BJ (cell line): ENCODE results near the gene TTC28. TPM values are rescaled to one million over a fixed set of nuclear protein-coding genes. Genes with fewer than 3 reads are reported as not detected.

Experiments used
- CTCF ChIA-PET: fragments of 350-600 bp; formaldehyde crosslinking; extraction: SDS; loops from one replicate; lab custom pipeline; 2021; ENCODE audit warnings: antibody characterized with exemption, inconsistent platforms; lab: Yijun Ruan, JAX
- POLR2A ChIA-PET: fragments of 300-600 bp; sonication (Branson Sonifier 250); formaldehyde crosslinking; extraction: SDS; loops from one replicate; lab custom pipeline; 2021; ENCODE audit warnings: antibody characterized with exemption; lab: Charles Lee
- DNase-seq: peaks from one replicate; pipeline ENCODE4 v3.0.0-alpha.2; 2011; ENCODE audit warnings: low read depth
- H3K27me3 ChIP-seq: 2 replicates; pipeline ENCODE4 v1.6.0; 2011; ENCODE audit warnings: low read length; ENCODE audit not compliant: control insufficient read depth, insufficient read depth
- H3K36me3 ChIP-seq: 2 replicates; pipeline ENCODE4 v1.5.1; 2011; ENCODE audit warnings: low read length; ENCODE audit not compliant: control insufficient read depth, insufficient read depth
- H3K4me3 ChIP-seq: 2 replicates; pipeline ENCODE4 v1.5.1; 2011; ENCODE audit warnings: low read depth, mild to moderate bottlenecking, control low read depth, low read length
- polyA plus RNA-seq: library from polyadenylated mRNA; depleted of rRNA; stranded (reverse); fragments of >200 nt; gene quantifications from 2 replicates; pipeline ENCODE4 v1.2.3, GENCODE V29; 2011
- TF ChIP-seq, protein P1 (sequence below): IDR thresholded peaks from 2 replicates; pipeline ENCODE4 v1.5.1; 2011; ENCODE audit warnings: low read depth, mild to moderate bottlenecking, control low read depth, inconsistent platforms, low read length, moderate library complexity; ENCODE audit not compliant: insufficient read depth

Gene TTC28
- polyA plus RNA-seq, 1 experiment = 8.7 TPM

DNA sequence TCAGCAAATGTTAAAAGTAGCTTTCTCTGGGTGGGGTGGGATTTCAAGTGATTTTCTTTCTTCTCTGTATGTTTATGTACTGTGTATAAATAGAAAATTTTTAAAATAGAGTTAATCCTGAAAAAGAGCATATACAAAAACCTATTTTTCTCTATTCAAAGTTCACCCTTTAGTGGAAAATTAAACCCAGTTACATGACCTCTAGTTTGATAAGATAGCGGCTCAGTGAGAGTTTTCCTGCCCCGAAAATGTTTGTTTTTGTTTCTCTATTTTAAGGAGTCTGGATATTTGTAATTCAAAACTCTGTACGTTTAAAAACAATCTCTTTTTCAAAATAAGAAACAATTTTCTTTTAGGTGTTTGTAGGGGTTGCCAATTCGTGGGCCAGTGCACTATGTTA is 718.5 kb downstream of the TTC28 start:
- TF ChIP-seq, protein P1, sequence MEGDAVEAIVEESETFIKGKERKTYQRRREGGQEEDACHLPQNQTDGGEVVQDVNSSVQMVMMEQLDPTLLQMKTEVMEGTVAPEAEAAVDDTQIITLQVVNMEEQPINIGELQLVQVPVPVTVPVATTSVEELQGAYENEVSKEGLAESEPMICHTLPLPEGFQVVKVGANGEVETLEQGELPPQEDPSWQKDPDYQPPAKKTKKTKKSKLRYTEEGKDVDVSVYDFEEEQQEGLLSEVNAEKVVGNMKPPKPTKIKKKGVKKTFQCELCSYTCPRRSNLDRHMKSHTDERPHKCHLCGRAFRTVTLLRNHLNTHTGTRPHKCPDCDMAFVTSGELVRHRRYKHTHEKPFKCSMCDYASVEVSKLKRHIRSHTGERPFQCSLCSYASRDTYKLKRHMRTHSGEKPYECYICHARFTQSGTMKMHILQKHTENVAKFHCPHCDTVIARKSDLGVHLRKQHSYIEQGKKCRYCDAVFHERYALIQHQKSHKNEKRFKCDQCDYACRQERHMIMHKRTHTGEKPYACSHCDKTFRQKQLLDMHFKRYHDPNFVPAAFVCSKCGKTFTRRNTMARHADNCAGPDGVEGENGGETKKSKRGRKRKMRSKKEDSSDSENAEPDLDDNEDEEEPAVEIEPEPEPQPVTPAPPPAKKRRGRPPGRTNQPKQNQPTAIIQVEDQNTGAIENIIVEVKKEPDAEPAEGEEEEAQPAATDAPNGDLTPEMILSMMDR = no peak
- Histone ChIP-seq H3K27me3 (no peaks in the 10 kb centered on the region), H3K4me3 (no peak overlapping the region), H3K36me3 (no peaks in the 10 kb centered on the region)
- ChIA-PET POLR2A (no interaction called here), CTCF (no interaction called here)
- no peak for DNase-seq

DNA sequence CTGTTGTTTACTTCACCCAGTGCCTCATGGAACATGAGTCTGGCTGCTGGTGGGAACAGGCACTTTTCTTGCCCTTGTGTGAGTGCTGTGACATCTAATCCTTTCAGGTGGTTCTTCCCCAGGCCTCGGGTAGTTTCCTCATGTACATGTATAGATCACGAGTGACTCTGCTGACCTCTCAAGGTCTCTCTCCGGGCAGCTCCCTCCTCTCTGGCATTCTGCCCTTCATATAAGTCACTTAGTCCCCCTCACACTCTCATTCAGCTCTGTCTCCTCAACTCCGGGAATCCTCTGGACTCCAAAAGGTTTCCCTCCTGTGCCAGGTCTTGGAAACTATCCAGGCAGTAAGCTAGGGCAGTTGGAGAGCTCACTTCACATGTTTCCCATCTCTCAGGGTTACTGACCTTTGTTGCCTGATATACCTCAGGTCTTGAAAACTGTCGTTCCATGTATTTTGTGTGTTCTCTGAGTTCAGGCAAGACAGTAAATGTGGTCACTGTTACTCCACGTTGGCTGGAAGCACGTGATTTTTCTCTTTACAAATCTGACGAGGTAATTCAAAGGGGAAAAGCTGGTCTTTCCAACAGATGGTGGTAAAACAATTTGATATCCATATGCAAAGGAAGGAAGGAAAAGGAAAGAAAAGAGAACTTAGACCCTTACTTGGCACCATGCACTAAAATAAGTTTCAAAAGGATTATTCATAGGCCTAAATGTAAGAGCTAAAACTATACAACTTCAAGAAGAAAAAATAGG is 720.1 kb downstream of the TTC28 start:
- TF ChIP-seq, protein P1 = no peak
- DNase-seq = no peak
- Histone ChIP-seq H3K36me3 (no peaks in the 10 kb centered on the region), H3K4me3 (no peak overlapping the region), H3K27me3 (no peaks in the 10 kb centered on the region)
- ChIA-PET CTCF (interaction anchor here (0.9 kb wide), 1 partner anchor 48 kb away, joined by 3 read pairs; no protein-coding TSS in a partner anchor), POLR2A (no interaction called here)

DNA sequence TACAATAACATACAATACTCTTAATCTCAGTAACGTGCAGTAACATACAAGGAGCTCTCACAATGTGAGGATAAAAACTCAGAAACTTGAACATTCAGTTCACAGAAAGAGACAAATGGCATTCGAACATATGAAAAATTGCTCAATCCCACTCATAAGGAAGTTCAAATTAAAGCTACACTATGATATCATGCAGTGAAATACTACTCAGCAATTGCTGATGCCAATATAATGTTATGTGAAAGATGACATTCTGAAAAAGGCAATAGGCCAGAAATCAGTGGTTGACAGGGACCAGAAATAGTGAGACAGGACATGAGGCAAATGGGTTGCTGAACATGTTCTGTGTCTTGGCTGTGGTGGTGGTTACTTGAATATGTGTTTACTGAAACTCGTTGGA is 726.9 kb downstream of the TTC28 start:
- no peaks in the 10 kb centered on the region for H3K36me3 ChIP-seq
- no peaks in the 10 kb centered on the region for H3K27me3 ChIP-seq
- POLR2A ChIA-PET = no interaction called here
- no peak overlapping the region for H3K4me3 ChIP-seq
- no peak for DNase-seq
- CTCF ChIA-PET = no interaction called here
- TF ChIP-seq, protein P1 = no peak

DNA sequence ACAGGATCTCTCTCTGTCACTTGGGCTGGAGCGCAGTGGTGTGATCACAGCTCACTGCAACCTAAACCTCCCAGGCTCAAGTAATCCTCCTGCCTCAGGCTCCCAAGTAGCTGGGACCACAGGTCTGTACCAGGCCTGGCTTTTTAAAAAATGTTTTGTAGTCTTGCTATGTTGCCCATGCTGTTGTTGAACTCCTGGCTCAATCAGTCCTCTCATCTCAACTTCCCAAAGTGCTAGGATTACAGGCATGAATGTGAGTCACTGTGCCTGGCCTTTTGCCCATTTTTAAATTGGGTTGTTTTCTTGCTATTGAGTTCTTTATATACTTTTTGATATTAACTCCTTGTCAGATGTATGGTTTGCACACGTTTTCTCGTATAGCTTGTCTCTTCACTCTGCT is 727.5 kb downstream of the TTC28 start:
- TF ChIP-seq, protein P1 = no peak
- POLR2A ChIA-PET = no interaction called here
- Histone ChIP-seq H3K4me3 (no peak overlapping the region), H3K36me3 (no peaks in the 10 kb centered on the region), H3K27me3 (no peaks in the 10 kb centered on the region)
- no peak for DNase-seq
- CTCF ChIA-PET = no interaction called here

DNA sequence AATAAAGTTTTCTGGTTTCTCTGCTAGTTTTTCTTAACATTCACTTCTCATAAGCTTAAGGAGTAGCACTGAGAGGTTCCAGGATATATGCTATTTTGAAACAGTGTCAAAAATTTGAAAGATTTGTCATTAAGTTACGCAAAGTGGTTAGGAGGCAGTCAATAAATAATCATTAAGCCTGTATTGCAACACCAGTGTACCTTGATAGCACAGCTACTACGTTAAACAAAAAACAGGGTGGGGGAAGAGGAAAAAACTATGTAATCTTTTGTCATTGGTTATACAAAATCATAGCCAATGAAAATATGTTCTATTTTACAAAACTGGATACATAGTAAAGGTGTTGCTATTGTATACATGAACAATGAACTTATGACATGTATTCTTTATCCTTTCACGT is 730.2 kb downstream of the TTC28 start:
- H3K27me3 ChIP-seq = no peaks in the 10 kb centered on the region

More for the DNA sequence above, 730.2 kb downstream of the TTC28 start:
- no peak for DNase-seq
- CTCF ChIA-PET = no interaction called here
- no peak overlapping the region for H3K4me3 ChIP-seq
- POLR2A ChIA-PET = no interaction called here
- no peaks in the 10 kb centered on the region for H3K36me3 ChIP-seq
- TF ChIP-seq, protein P1 = no peak
